Frontal cortex (tissue), 4 donors: ENCODE measurements around the gene SEMA4B. TPM values are rescaled to one million over a fixed set of nuclear protein-coding genes. Genes with fewer than 3 reads are reported as not detected.

Experiments used
- DNase-seq, 2 donors: peaks; one replicate each; pipeline ENCODE4 v3.0.0; 2012; ENCODE audit warnings: low spot score in 2 of 2
- FAIRE-seq: peaks from 2 replicates; lab custom pipeline; 2012; peaks lifted over from hg19 to GRCh38; lab: Jason Lieb, UNC
- total RNA-seq: library from RNA; depleted of rRNA; stranded (reverse); fragments of >200 nt; gene quantifications from one replicate; pipeline ENCODE4 v1.2.3, GENCODE V29; 2014
- donor health status: control.
- donor health status: control.
- donor health status: control.

The SEMA4B gene
- total RNA-seq, 1 donor from 2014 or later = 35.5 TPM

DNA sequence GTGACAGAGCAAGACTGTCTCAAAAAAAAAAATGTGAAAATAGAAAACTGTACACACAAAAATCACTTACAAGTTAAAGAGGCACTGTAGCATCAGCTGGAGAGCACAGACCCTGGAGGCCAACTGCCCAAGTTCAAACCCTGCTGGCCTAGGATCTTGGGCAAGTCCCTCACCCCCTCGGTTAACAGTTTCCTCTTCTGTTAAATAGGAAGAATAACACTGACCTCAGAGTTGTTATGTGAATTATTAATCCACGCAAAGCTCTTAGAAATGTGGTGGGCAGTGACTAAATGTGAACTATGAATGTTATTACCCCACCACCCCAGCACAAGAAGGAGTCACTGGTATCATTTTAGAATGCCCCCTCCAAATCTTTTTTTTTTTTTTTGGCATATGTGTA lies 21.4 kb downstream of the SEMA4B start:
- no peak for FAIRE-seq
- no peak for DNase-seq

DNA sequence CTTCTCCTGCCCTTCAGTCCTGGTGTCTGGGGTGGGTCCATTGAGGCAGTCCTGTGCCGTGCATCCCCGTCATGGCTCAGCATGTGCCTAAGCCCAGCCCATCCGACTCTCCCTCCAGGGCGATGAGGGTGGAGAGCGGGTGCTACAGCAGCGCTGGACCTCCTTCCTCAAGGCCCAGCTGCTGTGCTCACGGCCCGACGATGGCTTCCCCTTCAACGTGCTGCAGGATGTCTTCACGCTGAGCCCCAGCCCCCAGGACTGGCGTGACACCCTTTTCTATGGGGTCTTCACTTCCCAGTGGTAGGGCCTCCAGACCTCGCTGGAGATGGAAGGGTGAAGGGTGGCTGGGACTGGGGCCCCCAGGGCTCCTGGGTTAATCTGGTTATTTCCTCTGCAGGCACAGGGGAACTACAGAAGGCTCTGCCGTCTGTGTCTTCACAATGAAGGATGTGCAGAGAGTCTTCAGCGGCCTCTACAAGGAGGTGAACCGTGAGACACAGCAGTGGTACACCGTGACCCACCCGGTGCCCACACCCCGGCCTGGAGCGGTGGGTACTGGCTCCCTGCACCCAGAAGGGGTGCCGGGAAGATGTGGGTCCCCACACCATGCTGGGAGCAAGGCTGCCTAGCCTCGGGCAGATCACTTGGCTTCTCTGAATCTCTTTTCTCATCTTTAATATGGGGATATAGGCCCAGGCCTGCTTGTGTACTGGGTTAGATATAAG lies 22.5 kb downstream of the SEMA4B start:
- FAIRE-seq = no peak

GRCh38 chr15:90225047-90225446 lies 23.9 kb downstream of the SEMA4B start:
- DNase-seq = no peak
- no peak for FAIRE-seq

More for the DNA sequence above, 22.5 kb downstream of the SEMA4B start:
- DNase-seq = no peak

DNA sequence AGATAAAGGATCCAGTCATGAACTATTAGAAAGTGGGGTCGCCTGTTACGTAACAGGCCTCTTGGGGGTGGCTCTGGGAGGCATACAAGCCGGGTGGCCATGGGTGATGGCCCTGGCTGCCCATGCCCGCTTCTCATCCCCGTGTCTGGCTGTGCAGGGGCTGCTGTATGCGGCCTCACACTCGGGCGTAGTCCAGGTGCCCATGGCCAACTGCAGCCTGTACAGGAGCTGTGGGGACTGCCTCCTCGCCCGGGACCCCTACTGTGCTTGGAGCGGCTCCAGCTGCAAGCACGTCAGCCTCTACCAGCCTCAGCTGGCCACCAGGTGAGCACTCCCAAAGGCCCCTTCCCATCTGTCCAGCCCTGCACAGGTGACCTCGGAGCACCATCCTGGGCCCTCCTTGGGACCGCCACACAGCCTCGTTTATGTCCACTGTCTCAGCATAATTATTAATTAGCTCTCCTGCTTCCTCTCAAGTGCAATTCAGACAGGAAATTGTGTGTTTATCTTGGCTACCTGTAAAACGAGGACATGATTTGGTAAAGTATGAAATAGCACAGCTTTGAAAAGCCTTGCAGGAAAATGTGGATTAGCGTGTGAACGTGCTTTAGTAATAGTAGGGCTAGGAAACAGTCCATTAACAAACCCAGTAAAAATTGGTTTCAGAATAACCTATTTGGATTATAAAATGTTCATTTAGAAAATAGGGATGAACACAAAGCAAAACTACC lies 24.5 kb downstream of the SEMA4B start:
- no peak for FAIRE-seq
- no peak for DNase-seq

DNA sequence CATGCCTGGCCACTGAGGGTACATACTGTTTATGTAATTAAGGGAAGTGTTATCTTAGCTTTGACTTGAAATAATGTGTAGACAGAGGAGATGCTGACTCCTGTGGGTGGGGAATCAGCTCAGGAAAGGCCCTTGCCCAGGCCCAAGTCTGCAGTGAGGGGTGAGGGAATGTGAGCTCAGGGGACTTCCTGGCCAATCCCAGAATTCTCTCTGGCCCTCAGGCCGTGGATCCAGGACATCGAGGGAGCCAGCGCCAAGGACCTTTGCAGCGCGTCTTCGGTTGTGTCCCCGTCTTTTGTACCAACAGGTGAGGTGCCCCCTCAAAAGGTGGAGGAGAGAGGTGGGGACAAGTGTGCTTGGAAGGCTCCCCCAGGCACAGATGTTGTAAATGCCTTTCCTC lies 26.2 kb downstream of the SEMA4B start:
- DNase-seq (no peak), FAIRE-seq (no peak)

DNA sequence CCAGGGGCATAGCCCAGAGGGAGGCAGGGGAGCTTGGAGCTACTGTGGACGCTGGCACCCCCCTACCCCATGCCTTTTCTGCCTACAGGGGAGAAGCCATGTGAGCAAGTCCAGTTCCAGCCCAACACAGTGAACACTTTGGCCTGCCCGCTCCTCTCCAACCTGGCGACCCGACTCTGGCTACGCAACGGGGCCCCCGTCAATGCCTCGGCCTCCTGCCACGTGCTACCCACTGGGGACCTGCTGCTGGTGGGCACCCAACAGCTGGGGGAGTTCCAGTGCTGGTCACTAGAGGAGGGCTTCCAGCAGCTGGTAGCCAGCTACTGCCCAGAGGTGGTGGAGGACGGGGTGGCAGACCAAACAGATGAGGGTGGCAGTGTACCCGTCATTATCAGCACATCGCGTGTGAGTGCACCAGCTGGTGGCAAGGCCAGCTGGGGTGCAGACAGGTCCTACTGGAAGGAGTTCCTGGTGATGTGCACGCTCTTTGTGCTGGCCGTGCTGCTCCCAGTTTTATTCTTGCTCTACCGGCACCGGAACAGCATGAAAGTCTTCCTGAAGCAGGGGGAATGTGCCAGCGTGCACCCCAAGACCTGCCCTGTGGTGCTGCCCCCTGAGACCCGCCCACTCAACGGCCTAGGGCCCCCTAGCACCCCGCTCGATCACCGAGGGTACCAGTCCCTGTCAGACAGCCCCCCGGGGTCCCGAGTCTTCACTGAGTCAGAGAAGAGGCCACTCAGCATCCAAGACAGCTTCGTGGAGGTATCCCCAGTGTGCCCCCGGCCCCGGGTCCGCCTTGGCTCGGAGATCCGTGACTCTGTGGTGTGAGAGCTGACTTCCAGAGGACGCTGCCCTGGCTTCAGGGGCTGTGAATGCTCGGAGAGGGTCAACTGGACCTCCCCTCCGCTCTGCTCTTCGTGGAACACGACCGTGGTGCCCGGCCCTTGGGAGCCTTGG lies 27.0 kb downstream of the SEMA4B start:
- DNase-seq (no peak), FAIRE-seq (no peak)

- no peak for DNase-seq
- no peak for FAIRE-seq
These were observed 27.8 kb downstream of the SEMA4B start for GRCh38 chr15:90228960-90229359.

GRCh38 chr15:90230071-90230494 lies 29.0 kb downstream of the SEMA4B start:
- peak; percentile 39 to 43 for DNase-seq
- no peak for FAIRE-seq

DNA sequence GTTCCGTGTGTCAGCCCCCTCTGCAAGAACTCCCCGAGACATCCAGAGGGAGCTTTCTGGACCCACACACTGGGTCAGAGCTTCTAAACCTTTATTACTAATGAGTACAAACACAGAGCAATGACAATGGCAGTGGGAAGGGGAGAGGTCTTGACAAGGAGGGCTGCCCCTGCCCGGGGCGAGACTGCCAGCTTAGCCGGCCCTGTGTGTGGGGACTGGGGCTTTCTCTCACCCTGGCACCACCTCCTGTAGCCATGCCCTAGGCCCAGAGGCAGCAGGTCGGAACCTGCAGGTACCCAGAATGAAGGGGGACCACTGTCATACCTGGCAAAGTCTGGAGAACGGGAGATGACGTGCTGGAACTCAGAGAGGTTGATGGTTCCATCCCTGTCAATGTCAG lies 29.5 kb downstream of the SEMA4B start:
- FAIRE-seq = no peak

DNA sequence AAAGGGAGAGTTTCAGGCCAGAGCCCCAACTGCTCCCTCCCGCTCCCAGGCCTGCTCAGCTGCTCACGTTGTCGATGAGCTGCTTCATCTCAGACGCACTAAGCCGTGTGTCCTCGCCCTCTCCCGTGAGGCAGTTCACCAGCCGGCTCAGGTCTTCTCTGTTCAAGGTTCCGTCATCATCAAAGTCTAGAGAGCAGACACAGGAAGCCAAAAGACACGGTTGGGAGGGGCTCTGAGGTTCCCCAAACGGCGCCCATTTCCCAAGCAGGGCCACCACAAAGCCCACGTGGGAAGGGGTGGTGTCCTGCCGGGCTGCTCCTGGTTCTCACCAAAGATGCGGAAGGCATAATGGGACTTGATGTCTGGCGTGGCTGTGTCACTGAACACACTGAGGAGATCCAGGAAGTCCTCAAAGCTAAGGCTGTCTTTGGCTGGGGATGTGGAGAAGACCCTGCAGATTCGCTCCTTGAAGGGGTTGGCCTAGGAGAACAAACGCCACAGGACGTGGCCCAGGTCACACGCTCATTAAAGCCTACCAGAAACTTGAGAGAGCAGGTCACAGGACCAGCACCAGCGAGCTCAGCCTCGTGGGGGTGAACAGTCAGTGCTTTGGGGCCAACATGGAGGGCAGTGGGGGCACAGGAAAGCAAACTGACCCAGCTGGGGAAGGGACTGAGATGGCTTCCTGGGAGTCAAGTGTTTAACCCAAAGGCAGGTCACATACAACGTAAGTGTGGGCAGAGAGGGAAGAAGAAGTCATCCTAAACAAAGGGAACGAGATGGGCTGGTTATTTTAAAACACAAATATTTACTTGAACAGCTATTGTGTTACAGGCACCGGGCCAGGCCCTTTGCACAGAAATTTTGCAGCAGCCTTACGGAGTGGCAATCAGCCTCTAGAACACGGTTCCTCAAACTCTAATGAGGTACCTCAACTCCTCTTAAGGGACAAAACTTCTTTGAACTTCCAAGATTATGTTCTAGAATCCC lies 30.2 kb downstream of the SEMA4B start:
- DNase-seq (no peak), FAIRE-seq (no peak)

More for the DNA sequence above, 29.5 kb downstream of the SEMA4B start:
- no peak for DNase-seq

GRCh38 chr15:90232196-90232595 lies 31.1 kb downstream of the SEMA4B start:
- no peak for FAIRE-seq

GRCh38 chr15:90232941-90233386 lies 31.8 kb downstream of the SEMA4B start:
- DNase-seq = peak in 1 of 2 donors; percentile 49
- no peak for FAIRE-seq

More at GRCh38 chr15:90232196-90232595, 31.1 kb downstream of the SEMA4B start:
- DNase-seq = no peak

- DNase-seq (peak; percentile 99 to 100), FAIRE-seq (no peak)
These were observed 32.4 kb downstream of the SEMA4B start, which contains the start of gene CIB1 for GRCh38 chr15:90233387-90234095. TSS of gene CIB1 (minus strand) at chr15:90233941. CDS start at chr15:90233885, 56 bp downstream.

GRCh38 chr15:90234096-90234988 lies 33.2 kb downstream of the SEMA4B start, which contains the start of gene GDPGP1:
TSS of gene GDPGP1 (plus strand) at chr15:90234209. CDS start at chr15:90240909, 6,700 bp downstream.
- no peak for FAIRE-seq
- DNase-seq = no peak

- FAIRE-seq (no peak), DNase-seq (no peak)
These were observed 38.2 kb downstream of the SEMA4B start for GRCh38 chr15:90239371-90239770.

GRCh38 chr15:90240856-90241255 lies 39.7 kb downstream of the SEMA4B start:
- FAIRE-seq (no peak), DNase-seq (no peak)
